ENCODE data around the gene TMEM214. TPM values are rescaled to one million over a fixed set of nuclear protein-coding genes. Genes with fewer than 3 reads are reported as not detected.
A peak's percentile ranks its signal among the peaks of the same experiment; 100 is the strongest.

The TMEM214 gene
- total RNA-seq, 2 donors from 2014 or later: 52.7 to 63.7 TPM

DNA sequence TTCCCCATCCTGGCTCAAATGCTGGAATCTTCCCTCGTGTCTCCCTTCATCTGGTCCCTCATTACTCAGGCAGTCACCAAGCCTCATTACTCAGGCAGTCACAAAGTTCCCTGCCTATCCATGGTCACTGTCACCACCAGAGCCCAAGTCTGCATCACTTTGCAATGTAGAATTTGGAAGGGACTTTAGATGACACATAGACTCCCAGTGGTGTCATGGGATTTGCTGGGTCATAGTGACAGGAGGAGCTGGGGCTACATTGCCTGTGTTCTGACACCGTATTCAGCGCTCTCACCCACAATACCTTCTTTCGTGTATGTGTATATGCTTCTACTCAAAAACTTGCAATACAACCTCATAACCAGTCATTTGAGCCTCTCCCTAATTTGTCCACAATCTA lies 43.6 kb downstream of the TMEM214 start:
- H3K4me3 Mint-ChIP-seq: no peak overlapping the region
- H3K9ac ChIP-seq (ENCODE audit: extremely low read depth, low read length, poor library complexity, severe bottlenecking): no peak overlapping the region
- WGBS, 2 experiments (ENCODE audit: insufficient coverage in 1 of 2, insufficient read length in 1 of 2): 91% methylated on average over 4 of the region's 4 CpGs
- H3K27ac ChIP-seq (ENCODE audit: low read depth, low read length): no peak overlapping the region
- no peaks in the 10 kb centered on the region for H3K9me3 Mint-ChIP-seq
- no peaks in the 10 kb centered on the region for H3K27me3 ChIP-seq (ENCODE audit: control insufficient read depth, insufficient read depth, low read length, poor library complexity, severe bottlenecking)
- H3K36me3 ChIP-seq (ENCODE audit: control insufficient read depth, insufficient read depth, low read length): no peaks in the 10 kb centered on the region
- H3K27ac Mint-ChIP-seq: no peak overlapping the region
- DNase-seq: no peak
- peaks cover 17% of the 10 kb centered on the region for H3K4me1 Mint-ChIP-seq
- H3K9me3 ChIP-seq (ENCODE audit: control insufficient read depth, low read length): no peaks in the 10 kb centered on the region
- no peaks in the 10 kb centered on the region for H3K36me3 Mint-ChIP-seq (ENCODE audit: low read depth)
- H3K4me3 ChIP-seq (ENCODE audit: low read length): no peak overlapping the region
- TF ChIP-seq, protein P1, sequence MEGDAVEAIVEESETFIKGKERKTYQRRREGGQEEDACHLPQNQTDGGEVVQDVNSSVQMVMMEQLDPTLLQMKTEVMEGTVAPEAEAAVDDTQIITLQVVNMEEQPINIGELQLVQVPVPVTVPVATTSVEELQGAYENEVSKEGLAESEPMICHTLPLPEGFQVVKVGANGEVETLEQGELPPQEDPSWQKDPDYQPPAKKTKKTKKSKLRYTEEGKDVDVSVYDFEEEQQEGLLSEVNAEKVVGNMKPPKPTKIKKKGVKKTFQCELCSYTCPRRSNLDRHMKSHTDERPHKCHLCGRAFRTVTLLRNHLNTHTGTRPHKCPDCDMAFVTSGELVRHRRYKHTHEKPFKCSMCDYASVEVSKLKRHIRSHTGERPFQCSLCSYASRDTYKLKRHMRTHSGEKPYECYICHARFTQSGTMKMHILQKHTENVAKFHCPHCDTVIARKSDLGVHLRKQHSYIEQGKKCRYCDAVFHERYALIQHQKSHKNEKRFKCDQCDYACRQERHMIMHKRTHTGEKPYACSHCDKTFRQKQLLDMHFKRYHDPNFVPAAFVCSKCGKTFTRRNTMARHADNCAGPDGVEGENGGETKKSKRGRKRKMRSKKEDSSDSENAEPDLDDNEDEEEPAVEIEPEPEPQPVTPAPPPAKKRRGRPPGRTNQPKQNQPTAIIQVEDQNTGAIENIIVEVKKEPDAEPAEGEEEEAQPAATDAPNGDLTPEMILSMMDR (conservative IDR thresholded peaks at IDR 0.05): no peak
- peaks cover 7% of the 10 kb centered on the region for H3K27me3 Mint-ChIP-seq (ENCODE audit: insufficient read depth)
- H3K4me1 ChIP-seq (ENCODE audit: control insufficient read depth, insufficient read depth, low read length): peaks cover 4% of the 10 kb centered on the region

DNA sequence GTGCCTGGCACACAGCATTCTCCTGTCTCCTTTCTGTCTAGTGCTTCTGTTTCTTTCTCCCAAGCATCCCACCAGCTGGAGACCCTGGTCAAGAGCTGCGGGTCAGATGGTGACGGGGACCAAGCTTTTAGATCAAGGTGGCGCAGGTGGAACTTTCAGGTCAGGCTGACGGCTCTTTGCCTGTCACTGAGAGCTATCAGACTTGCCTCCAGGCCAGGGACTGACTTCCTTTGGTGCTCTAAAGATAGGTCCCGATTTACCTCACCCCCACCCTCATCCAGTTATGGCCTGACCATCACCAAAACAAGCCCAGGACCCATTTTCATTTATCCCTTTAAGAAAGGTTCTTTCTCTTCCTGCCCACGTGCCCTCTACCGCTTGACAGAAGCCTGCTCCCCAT lies 44.5 kb downstream of the TMEM214 start:
- Histone ChIP-seq H3K27me3 (ENCODE audit: control insufficient read depth, insufficient read depth, low read length, poor library complexity, severe bottlenecking) (no peaks in the 10 kb centered on the region), H3K9ac (ENCODE audit: extremely low read depth, low read length, poor library complexity, severe bottlenecking) (no peak overlapping the region), H3K36me3 (ENCODE audit: control insufficient read depth, insufficient read depth, low read length) (no peaks in the 10 kb centered on the region), H3K27ac (ENCODE audit: low read depth, low read length) (no peak overlapping the region), H3K9me3 (ENCODE audit: control insufficient read depth, low read length) (no peaks in the 10 kb centered on the region), H3K4me3 (ENCODE audit: low read length) (no peak overlapping the region), H3K4me1 (ENCODE audit: control insufficient read depth, insufficient read depth, low read length) (peaks cover 4% of the 10 kb centered on the region)
- peaks cover 7% of the 10 kb centered on the region for H3K27me3 Mint-ChIP-seq (ENCODE audit: insufficient read depth)
- no peaks in the 10 kb centered on the region for H3K9me3 Mint-ChIP-seq
- no peaks in the 10 kb centered on the region for H3K36me3 Mint-ChIP-seq (ENCODE audit: low read depth)
- WGBS, 2 experiments (ENCODE audit: insufficient coverage in 1 of 2, insufficient read length in 1 of 2): 92% methylated on average over 6 to 7 of the region's 7 CpGs
- TF ChIP-seq, protein P1 (conservative IDR thresholded peaks at IDR 0.05): no peak
- DNase-seq: no peak
- no peak overlapping the region for H3K4me3 Mint-ChIP-seq
- H3K4me1 Mint-ChIP-seq: peaks cover 19% of the 10 kb centered on the region
- no peak overlapping the region for H3K27ac Mint-ChIP-seq

DNA sequence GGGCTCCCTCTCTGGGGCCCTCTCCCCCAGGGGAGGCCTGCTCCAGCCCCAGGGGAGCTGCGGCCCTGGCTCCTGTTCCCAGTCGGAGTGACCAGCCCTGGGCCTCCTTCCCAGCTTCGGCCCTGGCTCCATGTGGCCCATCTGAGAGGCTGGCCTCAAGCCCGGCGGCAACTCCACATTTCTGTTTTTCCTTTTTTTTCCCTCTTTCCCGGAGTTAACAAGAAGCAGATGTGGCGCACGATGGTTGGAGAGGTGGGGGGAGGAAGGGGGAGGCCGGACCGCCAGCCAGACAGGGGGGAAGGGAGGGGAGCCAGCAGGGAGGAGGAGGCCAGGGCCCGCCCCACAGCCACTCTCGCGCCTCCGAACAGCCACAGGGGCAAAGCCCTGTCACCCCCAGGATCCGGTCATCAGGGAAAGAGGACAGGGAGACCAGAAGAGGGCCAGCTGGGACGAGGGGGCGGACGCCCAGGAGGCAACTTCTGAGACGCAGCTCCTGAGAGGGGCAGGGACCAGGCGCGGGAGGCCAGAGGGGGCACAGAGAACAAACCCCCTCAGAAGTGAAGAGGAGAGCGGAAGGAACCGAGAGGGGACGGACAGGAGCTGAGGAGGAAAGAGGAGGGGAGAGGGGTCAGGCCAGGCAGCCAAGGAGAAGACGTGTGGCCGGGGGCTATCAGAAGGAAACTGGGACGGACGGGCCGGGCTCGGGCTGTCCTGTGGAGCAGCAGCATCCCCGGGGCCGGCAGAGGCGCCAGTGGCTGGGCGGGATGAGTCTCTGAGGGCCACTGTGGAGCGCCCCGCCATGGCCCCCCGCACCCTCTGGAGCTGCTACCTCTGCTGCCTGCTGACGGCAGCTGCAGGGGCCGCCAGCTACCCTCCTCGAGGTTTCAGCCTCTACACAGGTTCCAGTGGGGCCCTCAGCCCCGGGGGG lies 45.8 kb downstream of the TMEM214 start, which contains the start of gene EMILIN1:
TSS of gene EMILIN1 (plus strand) at position 349 of the 928 bp plus-strand sequence. CDS start at position 800, 451 bp downstream.
- Histone ChIP-seq H3K9ac (ENCODE audit: extremely low read depth, low read length, poor library complexity, severe bottlenecking) (no peak within 1 kb of the TSS), H3K27me3 (ENCODE audit: control insufficient read depth, insufficient read depth, low read length, poor library complexity, severe bottlenecking) (no peaks in the 10 kb centered on the region), H3K4me3 (ENCODE audit: low read length) (no peak within 1 kb of the TSS), H3K27ac (ENCODE audit: low read depth, low read length) (peak within 1 kb of the TSS; percentile 64), H3K9me3 (ENCODE audit: control insufficient read depth, low read length) (no peaks in the 10 kb centered on the region), H3K4me1 (ENCODE audit: control insufficient read depth, insufficient read depth, low read length) (no peaks in the 10 kb centered on the region), H3K36me3 (ENCODE audit: control insufficient read depth, insufficient read depth, low read length) (no peaks in the 10 kb centered on the region)
- no peaks in the 10 kb centered on the region for H3K36me3 Mint-ChIP-seq (ENCODE audit: low read depth)
- peak within 1 kb of the TSS; percentile 21 for H3K27ac Mint-ChIP-seq
- H3K4me1 Mint-ChIP-seq: peaks cover 10% of the 10 kb centered on the region
- H3K4me3 Mint-ChIP-seq: no peak within 1 kb of the TSS
- H3K27me3 Mint-ChIP-seq (ENCODE audit: insufficient read depth): peaks cover 7% of the 10 kb centered on the region
- WGBS, 2 experiments (ENCODE audit: insufficient coverage in 1 of 2, insufficient read length in 1 of 2): 74 to 83% methylated on average over 16 to 40 of the region's 41 CpGs
- H3K9me3 Mint-ChIP-seq: no peaks in the 10 kb centered on the region
- TF ChIP-seq, protein P1 (conservative IDR thresholded peaks at IDR 0.05): no peak
- DNase-seq: peak; percentile 67

Measured in endodermal cell (in vitro differentiated cells).